Cardiac septum (tissue), 1 donor: Measurements from ENCODE around the gene HNRNPA0. TPM values are rescaled to one million over a fixed set of nuclear protein-coding genes. Genes with fewer than 3 reads are reported as not detected.

ENCODE experiments used
- DNase-seq: peaks from one replicate; pipeline ENCODE4 v3.0.0-alpha.2; 2020; ENCODE audit warnings: low spot score
- intact Hi-C: fragments of 100-400 bp; cut with DNase I; formaldehyde crosslinking; loops from one replicate; pipeline ENCODE4 v1.14.0; 2022
- total RNA-seq: library from RNA; stranded (reverse); fragmentation: NEBNext Ultra II Directional; extraction: Animal tissue kit (Norgen Biotek cat#: 25700); gene quantifications from one replicate; pipeline ENCODE4 v1.2.1, GENCODE V29; 2021
- donor health status: DM: no; HTN: no; CAD: no.

HNRNPA0 gene
- total RNA-seq, 1 donor from 2014 or later = 20.0 TPM

- intact Hi-C loops = loop anchor here (10.0 kb wide), 1 partner anchor 377 kb away; the partner anchor contains the start of gene NME5
- DNase-seq = no peak
Measured at GRCh38 chr5:137758121-137758520, 4.0 kb upstream of the HNRNPA0 start.

DNA sequence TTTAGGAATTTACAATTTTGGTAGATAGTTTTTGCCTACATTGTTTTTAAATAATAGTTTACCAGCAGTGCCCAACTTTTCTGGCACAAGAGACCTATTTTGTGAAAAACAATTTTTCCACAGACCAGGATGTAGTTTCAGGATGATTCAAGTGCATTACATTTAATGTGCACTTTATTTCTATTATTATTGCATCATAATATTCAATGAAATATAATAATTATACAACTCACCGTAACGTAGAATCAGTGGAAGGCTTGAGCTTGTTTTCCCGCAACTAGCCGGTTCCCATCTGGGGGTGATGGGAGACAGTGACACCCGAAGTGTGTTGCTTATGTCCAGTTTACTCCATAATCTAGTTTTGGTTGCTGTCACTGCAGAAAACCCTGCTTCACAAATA is 3.5 kb upstream of the HNRNPA0 start:
- intact Hi-C loops = loop anchor here (10.0 kb wide), 1 partner anchor 377 kb away; the partner anchor contains the start of gene NME5

GRCh38 chr5:137754961-137755762 is 999 bp upstream of the HNRNPA0 start:
- no peak for DNase-seq

More for the DNA sequence above, 3.5 kb upstream of the HNRNPA0 start:
- DNase-seq = no peak

DNA sequence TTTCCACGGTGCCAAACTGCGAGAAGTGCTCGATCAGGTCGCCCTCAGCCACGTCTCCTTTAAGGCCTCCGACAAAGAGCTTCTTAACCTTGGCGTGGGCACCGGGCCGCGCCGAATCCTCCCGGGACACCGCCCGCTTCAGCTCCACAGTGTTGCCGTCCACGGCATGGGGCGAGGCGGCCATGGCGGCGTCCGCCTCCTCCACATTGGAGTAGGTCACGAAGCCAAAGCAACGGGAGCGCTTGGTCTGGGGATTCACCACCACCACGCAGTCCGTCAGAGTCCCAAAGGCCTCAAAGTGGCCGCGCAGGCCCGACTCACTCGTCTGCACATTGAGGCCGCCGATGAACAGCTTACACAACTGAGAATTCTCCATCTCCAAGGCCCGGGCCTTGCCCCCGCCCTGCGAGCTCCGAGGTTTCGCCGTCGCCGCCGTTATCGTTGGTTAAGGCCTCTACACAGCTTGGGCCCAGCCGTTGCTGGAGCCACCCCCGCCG is 424 bp downstream of the HNRNPA0 start:
- DNase-seq = peak; percentile 74
- intact Hi-C loops = loop anchor here (10.0 kb wide), 1 partner anchor 381 kb away; the partner anchor contains the start of gene NME5

More at GRCh38 chr5:137754961-137755762, 999 bp upstream of the HNRNPA0 start:
- intact Hi-C loops = loop anchor here (10.0 kb wide), 1 partner anchor 380 kb away; the partner anchor contains the start of gene NME5

- DNase-seq = peak; percentile 79
- intact Hi-C loops = loop anchor here (10.0 kb wide), 1 partner anchor 382 kb away; the partner anchor contains the start of gene NME5
Measured at GRCh38 chr5:137752905-137753690, 1.1 kb downstream of the HNRNPA0 start.

- DNase-seq = no peak
- intact Hi-C loops = loop anchor here (10.0 kb wide), 1 partner anchor 383 kb away; the partner anchor contains the start of gene NME5
Measured at GRCh38 chr5:137751869-137752491, 2.2 kb downstream of the HNRNPA0 start.

DNA sequence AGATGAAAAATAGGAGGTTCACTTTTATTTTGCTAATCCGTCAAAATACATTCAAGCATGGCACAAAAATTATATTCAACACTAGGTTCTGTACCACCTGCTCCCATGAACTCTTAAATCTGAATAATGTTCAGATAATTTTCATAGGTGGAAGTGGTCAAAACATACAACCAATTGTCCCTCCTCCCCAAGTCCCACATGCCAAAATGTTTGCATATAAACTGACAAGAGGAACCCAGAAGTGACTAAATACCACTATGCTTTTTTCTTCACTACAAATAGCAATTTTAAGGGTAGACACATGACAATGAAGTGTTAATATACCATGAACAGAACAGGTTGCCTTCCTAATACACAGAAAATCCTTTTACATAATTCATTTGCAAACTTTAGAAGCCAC is 3.7 kb downstream of the HNRNPA0 start:
- intact Hi-C loops = loop anchor here (10.0 kb wide), 1 partner anchor 384 kb away; the partner anchor contains the start of gene NME5
- no peak for DNase-seq

- intact Hi-C loops = no loop called here
- no peak for DNase-seq
Measured at GRCh38 chr5:137747848-137748247, 6.3 kb downstream of the HNRNPA0 start.

- intact Hi-C loops = loop anchor here (1.0 to 2.0 kb wide), 2 partner anchors 82 to 114 kb away; no protein-coding TSS in a partner anchor
- no peak for DNase-seq
Measured at GRCh38 chr5:137743031-137743640, 11.0 kb downstream of the HNRNPA0 start.

DNA sequence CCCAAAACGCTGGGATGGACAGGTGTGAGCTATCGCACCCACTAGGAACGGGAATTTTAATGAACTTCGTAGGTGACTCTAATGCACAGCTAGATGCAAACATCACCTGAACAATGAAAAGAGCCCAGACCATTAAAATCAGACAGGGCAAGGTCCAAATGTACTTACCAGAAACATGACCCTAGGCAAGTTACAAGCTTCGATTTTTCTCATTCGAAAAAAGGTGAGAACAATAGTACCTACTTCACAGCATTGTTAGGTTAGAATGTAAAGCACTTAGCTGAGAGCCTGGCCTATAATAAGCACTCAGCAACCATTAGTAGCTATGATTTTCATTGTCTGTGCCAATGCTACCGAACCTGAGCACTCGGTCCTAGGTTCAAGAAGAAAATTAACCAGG is 12.4 kb downstream of the HNRNPA0 start:
- DNase-seq = no peak
- intact Hi-C loops = loop anchor here (2.0 kb wide), 1 partner anchor 81 kb away; no protein-coding TSS in a partner anchor

GRCh38 chr5:137739737-137740136 is 14.4 kb downstream of the HNRNPA0 start:
- intact Hi-C loops = no loop called here
- DNase-seq = no peak

GRCh38 chr5:137738947-137739346 is 15.2 kb downstream of the HNRNPA0 start:
- DNase-seq = no peak
- intact Hi-C loops = no loop called here

DNA sequence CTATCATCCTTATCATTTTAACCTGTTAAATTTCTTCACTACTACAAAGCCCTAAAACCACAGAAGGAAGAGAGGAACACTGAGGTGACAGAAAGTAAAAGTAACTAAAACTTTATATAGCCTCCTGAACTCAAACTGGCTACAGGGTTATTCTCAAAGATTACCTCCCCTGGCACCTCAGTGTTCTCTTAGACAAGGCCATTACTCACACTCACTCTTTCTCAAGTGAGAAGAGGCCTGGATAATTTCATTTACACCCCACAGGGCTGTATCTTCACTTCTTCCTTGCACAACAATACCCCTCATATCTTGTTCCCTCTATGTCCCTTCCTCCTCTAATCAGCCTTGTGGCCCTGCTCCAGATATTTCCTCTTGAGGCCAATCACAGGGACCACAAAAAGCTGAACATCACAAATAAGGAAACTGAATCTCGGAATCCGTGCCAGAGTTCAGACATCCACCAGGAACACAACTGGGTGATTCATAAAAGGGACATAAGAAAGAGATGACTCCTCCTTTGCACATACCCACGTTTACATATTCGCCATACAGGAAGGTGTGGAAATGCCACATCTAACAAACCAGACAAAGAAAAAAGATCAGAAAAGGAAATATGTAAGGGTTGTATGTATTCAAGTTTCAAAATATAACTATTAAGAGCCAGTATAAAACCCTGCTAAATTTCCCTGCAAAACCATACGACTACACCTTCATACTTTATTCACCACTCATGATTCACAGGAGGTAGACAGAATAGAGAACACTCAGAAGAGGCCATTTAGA is 16.6 kb downstream of the HNRNPA0 start:
- DNase-seq = no peak

DNA sequence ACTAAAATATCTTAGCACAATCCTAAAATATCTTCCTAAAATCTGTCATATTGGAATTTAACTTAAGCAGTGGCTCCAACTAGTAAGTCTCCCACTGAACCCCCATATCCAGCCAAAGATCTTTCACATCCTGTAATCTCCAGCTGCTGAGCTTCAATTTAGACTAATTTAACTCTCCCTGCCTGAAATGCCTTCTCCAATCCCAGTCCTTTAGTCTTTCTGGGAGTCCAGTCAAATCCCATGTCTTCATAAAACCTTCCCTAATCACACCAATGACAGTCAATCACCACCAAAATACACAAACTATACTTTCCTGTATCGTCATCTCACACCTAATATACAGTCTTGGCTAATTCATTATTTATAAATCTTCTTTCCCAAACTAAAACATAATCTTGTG is 17.7 kb downstream of the HNRNPA0 start:
- DNase-seq = no peak
- intact Hi-C loops = loop anchor here (2.0 kb wide), 1 partner anchor 114 kb away; no protein-coding TSS in a partner anchor

More for the DNA sequence above, 16.6 kb downstream of the HNRNPA0 start:
- intact Hi-C loops = loop anchor here (2.0 kb wide), 1 partner anchor 115 kb away; no protein-coding TSS in a partner anchor

GRCh38 chr5:137735555-137736284 is 18.4 kb downstream of the HNRNPA0 start, which contains the start of gene KLHL3:
Gene KLHL3, minus strand, starts transcription at chr5:137736089. Its CDS starts 443 bp downstream, at chr5:137735646.
- peak; percentile 75 for DNase-seq
- intact Hi-C loops = loop anchor here (2.0 kb wide), 1 partner anchor 113 kb away; no protein-coding TSS in a partner anchor

- intact Hi-C loops = loop anchor here (5.0 kb wide), 1 partner anchor 38 kb away; no protein-coding TSS in a partner anchor
- DNase-seq = peak; percentile 80
Measured at GRCh38 chr5:137734962-137735554, 19.1 kb downstream of the HNRNPA0 start.

DNA sequence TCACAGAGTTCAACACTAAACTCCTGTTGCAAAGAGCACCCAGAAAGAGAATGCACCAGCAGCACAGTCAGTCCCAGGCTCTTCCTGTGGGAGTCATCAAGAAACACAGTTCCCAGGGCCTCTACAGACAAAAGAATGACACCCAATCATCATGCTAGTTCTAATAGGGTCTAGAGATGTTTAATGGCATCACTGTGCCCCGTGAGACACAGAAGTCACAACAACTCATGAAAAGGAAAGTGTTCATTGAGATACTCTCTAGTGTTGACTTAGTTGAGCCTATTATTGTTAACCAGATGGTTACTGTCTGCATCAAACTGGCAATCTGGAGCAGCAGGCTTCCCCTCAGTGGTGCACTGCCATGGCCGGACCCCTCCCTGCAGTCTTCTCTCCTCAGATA is 19.8 kb downstream of the HNRNPA0 start:
- no peak for DNase-seq
- intact Hi-C loops = loop anchor here (5.0 kb wide), 1 partner anchor 37 kb away; no protein-coding TSS in a partner anchor
